Endothelial cell (in vitro differentiated cells): ENCODE data around the gene TNFRSF12A. TPM values are rescaled to one million over a fixed set of nuclear protein-coding genes. Genes with fewer than 3 reads are reported as not detected.

ENCODE experiments used
- DNase-seq: peaks from one replicate; pipeline ENCODE4 v3.0.0; 2021; ENCODE audit warnings: low spot score
- H3K27ac Mint-ChIP-seq: one replicate; pipeline ENCODE4 v1.8.0; 2021; ENCODE audit warnings: mixed read lengths, inconsistent platforms; ENCODE audit not compliant: unreplicated experiment
- H3K27me3 Mint-ChIP-seq: one replicate; pipeline ENCODE4 v1.8.0; 2021; ENCODE audit warnings: mild to moderate bottlenecking, moderate library complexity, mixed read lengths, inconsistent platforms; ENCODE audit not compliant: unreplicated experiment
- H3K36me3 Mint-ChIP-seq: one replicate; pipeline ENCODE4 v1.8.0; 2021; ENCODE audit warnings: mild to moderate bottlenecking, low read depth, mixed read lengths, inconsistent platforms; ENCODE audit not compliant: unreplicated experiment
- H3K4me1 Mint-ChIP-seq: one replicate; pipeline ENCODE4 v1.8.0; 2021; ENCODE audit warnings: mild to moderate bottlenecking, mixed read lengths, inconsistent platforms; ENCODE audit not compliant: unreplicated experiment
- H3K4me3 Mint-ChIP-seq: one replicate; pipeline ENCODE4 v1.8.0; 2021; ENCODE audit warnings: mild to moderate bottlenecking, mixed read lengths, inconsistent platforms; ENCODE audit not compliant: unreplicated experiment
- H3K9me3 Mint-ChIP-seq: one replicate; pipeline ENCODE4 v1.8.0; 2021; ENCODE audit warnings: mixed read lengths, inconsistent platforms; ENCODE audit not compliant: unreplicated experiment
- CTCF ChIP-seq: fragments of 200-600 bp; sonication (generic); IDR thresholded peaks from one replicate; pipeline ENCODE4 v1.5.0; 2021; ENCODE audit warnings: antibody characterized with exemption; ENCODE audit not compliant: unreplicated experiment
- total RNA-seq: library from RNA; stranded (reverse); fragmentation: NEBNext Ultra II Directional; extraction: Animal tissue kit (Norgen Biotek cat#: 25700); gene quantifications from one replicate; pipeline ENCODE4 v1.2.1, GENCODE V29; 2021; ENCODE audit not compliant: unreplicated experiment

TNFRSF12A gene
- total RNA-seq, 1 donor from 2014 or later, result 3.0 TPM

GRCh38 chr16:2985893-2986355 lies 34.2 kb upstream of the TNFRSF12A start:
- Mint-ChIP-seq H3K36me3 (no peaks in the 10 kb centered on the region), H3K4me1 (peaks cover 12% of the 10 kb centered on the region), H3K27ac (no peak overlapping the region), H3K9me3 (no peaks in the 10 kb centered on the region), H3K27me3 (peaks cover 7% of the 10 kb centered on the region), H3K4me3 (no peak overlapping the region)
- no peak for TF ChIP-seq CTCF
- DNase-seq, result no peak

GRCh38 chr16:2986623-2987188 lies 33.5 kb upstream of the TNFRSF12A start:
- Mint-ChIP-seq H3K27me3 (peaks cover 4% of the 10 kb centered on the region), H3K4me1 (peaks cover 4% of the 10 kb centered on the region), H3K4me3 (no peak overlapping the region), H3K27ac (no peak overlapping the region), H3K36me3 (no peaks in the 10 kb centered on the region), H3K9me3 (no peaks in the 10 kb centered on the region)
- TF ChIP-seq CTCF, result no peak
- no peak for DNase-seq

- no peaks in the 10 kb centered on the region for H3K9me3 Mint-ChIP-seq
- no peak overlapping the region for H3K27ac Mint-ChIP-seq
- peaks cover 2% of the 10 kb centered on the region for H3K27me3 Mint-ChIP-seq
Observed at GRCh38 chr16:2987286-2987685, 32.9 kb upstream of the TNFRSF12A start.

GRCh38 chr16:2987833-2988232 lies 32.3 kb upstream of the TNFRSF12A start:
- TF ChIP-seq CTCF, result no peak
- no peaks in the 10 kb centered on the region for H3K27me3 Mint-ChIP-seq
- H3K27ac Mint-ChIP-seq, result no peak overlapping the region
- H3K36me3 Mint-ChIP-seq, result no peaks in the 10 kb centered on the region
- H3K4me3 Mint-ChIP-seq, result no peak overlapping the region
- H3K4me1 Mint-ChIP-seq, result no peaks in the 10 kb centered on the region
- H3K9me3 Mint-ChIP-seq, result no peaks in the 10 kb centered on the region
- DNase-seq, result no peak

More at GRCh38 chr16:2987286-2987685, 32.9 kb upstream of the TNFRSF12A start:
- no peak for DNase-seq
- no peak for TF ChIP-seq CTCF
- no peaks in the 10 kb centered on the region for H3K4me1 Mint-ChIP-seq
- no peak overlapping the region for H3K4me3 Mint-ChIP-seq
- no peaks in the 10 kb centered on the region for H3K36me3 Mint-ChIP-seq

GRCh38 chr16:2988590-2989099 lies 31.5 kb upstream of the TNFRSF12A start:
- Mint-ChIP-seq H3K9me3 (no peaks in the 10 kb centered on the region), H3K4me1 (no peaks in the 10 kb centered on the region), H3K27me3 (peaks cover 2% of the 10 kb centered on the region), H3K4me3 (no peak overlapping the region), H3K36me3 (no peaks in the 10 kb centered on the region), H3K27ac (no peak overlapping the region)
- no peak for DNase-seq
- no peak for TF ChIP-seq CTCF
